HG03558 (cell line): Measurements from ENCODE around the gene AP2A1.

Experiments used
- ATAC-seq: cut with Tn5 transposase; IDR thresholded peaks from one replicate; pipeline ENCODE4 v1.9.1; 2021; ENCODE audit warnings: moderate number of reproducible peaks; ENCODE audit not compliant: unreplicated experiment; ENCODE audit errors: extremely low read depth

Gene AP2A1

DNA sequence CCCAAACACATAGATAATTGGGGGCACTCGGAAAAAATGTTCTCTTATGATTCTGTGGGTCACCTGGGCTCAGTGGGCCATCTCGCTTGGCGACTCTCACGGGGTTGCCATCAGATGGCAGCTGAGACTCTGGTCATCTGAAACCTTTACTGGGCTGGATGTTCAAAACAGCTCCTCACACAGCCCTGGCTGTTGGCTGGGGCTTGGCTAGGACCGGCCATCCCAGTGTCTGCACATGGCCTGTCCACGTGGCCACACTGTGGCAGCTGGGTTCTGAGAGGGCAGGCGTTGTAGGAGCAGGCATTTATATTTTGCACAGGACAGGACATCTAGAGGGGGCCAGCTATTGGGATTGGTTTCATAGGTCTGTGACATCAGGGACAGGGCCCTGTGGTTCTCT is 66.8 kb downstream of the AP2A1 start:
- no peak for ATAC-seq

DNA sequence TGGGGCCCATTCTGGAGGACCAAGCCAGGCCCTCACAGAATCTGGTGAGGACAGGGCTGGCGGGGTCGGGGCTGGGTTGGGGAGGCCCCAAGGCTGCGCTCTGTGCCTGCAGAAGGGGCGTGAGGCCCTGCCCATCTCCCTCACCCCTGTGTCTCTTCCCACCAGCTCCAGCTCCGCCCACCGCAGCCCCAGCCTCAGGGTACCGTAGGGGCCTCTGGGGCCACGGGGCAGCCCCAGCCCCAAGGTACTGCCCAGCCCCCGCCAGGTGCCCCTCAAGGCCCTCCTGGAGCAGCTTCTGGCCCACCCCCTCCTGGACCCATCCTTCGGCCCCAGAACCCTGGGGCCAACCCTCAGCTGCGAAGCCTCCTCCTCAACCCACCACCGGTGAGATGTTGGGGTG is 68.8 kb downstream of the AP2A1 start:
- no peak for ATAC-seq

DNA sequence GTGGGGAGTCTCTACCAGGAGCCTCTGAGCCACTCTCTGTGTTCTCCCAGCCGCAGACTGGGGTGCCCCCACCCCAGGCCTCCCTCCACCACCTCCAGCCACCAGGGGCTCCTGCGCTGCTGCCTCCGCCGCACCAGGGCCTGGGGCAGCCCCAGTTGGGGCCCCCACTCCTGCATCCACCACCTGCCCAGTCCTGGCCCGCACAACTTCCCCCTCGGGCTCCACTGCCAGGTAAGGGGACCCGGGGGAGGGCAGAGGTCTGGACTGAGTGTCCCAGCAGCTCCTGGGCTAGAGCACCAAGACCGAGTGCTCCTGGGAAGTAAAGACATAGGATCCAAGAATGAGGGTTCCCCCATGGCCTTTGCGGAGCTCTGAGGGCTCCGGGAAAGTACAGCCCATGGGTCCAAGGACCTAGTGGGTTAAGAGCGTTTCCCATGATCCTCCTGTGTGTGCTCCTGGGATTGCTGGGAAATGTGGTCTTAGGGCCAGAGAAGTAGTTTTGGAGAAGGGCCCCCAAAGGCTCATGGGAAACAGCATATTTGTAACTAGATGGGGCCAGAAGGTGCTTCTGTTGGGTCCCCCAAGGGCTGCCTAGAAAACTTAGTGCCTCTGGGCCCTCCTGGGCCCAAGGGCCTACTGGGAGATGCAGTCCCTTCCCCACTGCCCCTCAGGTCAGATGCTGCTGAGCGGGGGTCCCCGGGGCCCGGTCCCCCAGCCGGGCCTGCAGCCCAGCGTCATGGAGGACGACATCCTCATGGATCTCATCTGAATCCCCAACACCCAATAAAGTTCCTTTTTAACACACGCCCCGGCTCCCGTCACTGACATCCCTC is 69.6 kb downstream of the AP2A1 start:
- no peak for ATAC-seq

DNA sequence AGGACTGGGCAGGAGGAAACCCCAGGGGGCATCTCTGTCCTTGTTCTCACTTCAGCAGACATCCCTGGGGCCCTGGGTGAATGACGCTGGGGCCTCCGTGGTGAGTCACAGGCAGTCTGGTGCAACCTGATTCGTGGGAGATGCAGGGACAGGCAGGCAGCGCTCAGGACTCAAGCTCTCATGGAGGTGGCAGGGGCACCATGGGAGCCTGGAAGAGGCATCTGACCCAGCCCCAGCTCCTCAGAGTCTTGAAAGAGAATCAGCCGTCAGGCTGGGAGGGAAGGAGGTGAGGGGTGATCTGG is 70.2 kb downstream of the AP2A1 start:
- no peak for ATAC-seq

DNA sequence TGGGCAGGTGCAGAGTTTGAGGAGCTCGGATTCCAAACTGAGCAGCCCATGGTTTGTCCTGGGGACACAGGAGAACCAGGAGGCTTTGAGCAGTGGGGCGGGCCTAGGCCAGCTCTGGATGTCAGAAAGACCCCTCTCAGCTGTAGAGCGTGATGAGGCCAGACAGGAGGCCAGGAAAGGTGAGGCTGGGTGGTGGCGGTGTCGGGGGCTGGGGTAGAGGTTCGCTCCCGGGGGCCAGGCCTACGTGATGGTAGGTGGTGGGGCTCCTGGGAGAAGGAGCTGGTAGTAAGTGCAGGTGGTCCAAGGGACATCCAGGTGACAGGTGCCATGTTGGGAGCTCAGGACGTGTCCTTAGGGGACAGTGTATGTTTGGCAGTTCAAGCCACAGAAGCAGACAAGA is 70.6 kb downstream of the AP2A1 start:
- ATAC-seq: no peak

DNA sequence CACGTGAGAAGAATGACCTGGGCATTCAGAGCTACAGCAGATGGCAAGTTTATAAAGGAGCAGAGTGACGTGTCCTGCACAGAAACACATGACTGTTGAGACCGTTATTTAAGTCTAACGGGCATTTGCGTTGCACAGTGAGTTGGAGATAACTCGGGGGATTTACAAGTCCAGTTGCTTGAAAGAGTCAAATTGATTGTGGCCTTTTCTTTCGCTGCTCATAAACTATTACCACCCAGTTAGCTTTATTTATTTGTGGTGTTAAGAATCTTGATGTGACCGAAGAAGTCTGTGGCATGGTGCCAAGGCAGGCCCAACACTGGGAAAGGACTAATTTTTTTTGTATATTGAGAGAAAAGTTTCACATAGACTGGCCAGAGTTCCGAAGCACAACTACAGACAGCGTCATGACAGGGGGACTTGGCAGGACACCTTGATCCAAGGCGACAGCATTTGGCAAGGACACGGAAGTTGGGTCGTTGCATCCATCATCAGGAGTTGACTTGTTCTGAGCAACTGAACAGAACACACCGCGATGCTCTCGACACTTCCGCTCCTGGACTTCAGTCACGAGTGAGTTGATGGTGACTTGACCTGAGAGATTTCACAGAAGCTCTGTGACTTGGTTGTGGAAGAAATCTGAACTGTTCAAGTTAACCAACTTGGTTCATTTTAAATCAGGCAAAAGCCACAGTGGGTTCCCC is 72.2 kb downstream of the AP2A1 start:
- ATAC-seq: no peak

DNA sequence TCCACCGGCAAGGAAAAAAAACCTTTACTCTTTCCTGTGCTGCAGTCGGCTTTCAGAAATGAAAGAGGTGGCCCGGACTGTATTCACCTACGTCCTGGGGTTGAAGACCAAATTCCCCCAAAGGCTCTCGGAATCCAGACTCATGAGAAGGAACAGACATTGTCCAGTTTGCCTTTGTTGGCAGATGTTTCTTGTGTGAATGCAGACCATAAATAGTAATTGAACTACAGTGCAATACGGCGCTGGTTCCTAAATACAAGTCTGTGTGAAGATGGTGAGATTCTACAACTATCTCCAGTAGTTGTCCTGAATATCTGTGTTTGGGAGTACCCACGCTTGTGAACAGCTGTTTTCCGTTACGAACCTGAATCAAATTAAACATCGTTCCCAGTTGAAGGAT is 72.9 kb downstream of the AP2A1 start:
- ATAC-seq: no peak

DNA sequence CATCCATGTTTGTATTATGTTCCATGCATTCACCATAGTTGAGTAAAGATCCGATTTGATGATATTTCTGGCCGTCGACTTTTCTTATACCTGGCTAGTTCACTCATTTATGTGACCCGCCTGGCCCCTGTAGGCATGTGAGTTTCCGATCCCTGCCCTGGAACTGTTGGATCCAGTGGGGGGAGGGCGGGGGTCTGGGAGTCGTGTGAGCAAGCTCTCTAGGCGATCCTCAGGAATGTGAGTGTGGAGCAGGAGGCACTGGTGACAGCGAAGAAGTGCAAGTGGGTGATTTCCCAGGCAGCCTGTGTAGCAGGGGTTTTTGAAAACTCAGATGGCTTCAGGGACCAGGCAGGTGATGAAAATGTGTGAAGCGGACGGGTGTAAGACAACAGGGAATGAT is 73.5 kb downstream of the AP2A1 start:
- ATAC-seq: no peak

DNA sequence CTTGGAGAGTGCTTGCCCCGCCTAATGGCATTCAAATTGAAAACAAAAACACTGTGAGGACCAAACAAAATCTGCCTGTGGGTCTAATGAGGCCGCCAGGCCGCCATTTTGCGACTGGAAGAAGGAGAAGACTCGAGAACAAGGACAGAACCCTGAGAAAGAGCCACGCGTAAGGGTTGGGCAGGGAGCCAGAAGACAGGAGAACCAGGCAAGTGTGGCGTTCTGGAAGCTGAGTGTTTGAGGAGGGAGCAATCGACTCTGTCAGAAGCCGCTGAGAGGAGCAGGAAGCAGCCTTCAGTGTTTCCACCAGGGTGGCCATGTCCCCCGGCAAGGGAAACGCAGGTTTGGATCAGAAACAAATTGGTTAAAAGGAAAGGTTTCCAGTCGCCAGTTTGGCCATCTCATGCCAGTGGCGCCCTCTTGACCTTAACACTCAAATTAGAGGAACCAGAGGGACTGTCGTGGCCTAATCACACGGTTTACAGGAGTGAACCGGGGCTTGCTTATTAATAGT is 74.0 kb downstream of the AP2A1 start:
- ATAC-seq: no peak

DNA sequence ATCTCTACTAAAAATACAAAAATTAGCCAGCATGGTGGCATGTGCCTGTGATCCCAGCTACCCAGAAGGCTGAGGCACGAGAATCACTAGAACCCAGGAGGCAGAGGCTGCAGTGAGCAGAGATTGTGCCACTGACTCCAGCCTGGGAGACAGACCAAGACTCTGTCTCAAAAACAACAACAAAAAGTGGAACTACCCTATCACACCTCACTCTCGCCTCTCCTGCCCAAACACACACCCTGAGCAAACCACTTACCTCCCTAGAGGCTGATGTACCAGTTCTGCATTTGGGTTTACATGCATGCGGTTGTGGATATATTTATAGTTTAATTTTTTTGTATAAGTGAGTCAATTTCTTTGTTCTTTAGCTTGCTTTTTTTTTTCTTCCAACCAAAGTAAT is 76.5 kb downstream of the AP2A1 start:
- ATAC-seq: no peak

DNA sequence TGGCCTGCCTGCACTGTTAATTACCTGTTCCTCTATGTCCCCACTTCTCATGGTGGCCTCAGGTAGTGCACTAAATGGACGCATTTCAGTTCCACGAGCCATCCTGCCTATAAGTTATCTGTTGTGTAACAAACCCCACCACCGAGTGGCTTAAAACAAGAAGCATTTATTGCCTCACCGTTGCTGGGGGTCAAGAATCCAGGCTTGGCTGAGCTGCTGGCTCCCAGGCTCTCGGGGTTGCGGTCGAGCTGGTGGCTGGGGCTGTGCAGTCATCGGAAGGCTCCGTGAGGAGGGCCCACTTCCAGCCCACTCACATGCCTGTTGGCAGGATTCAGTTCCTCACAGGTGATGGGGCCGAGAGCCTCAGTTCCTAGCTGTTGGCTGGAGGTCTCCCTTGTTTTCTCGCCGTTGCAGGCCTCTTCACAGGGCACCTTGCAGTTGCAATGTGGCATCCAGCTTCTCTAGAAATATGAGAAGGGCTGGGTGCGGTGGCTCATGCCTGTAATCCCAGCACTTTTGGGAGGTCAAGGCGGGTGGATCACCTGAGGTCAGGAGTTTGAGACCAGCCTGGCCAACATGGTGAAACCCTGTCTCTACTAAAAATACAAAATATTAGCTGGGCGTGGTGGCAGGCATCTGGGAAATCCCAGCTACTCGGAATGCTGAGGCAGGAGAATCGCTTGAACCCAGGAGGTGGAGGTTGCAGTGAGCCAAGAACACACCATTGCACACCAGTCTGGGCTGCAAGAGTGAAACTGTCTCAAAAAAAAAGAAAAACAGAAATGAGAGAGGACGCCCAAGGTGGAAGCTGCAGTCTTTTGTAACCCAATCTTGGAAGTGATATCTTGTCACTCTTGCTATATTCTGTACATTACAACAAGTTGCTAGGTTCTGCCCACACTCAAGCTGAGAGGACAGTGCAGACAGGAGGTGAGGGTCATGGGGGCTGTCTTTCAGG is 77.6 kb downstream of the AP2A1 start:
- ATAC-seq: no peak

DNA sequence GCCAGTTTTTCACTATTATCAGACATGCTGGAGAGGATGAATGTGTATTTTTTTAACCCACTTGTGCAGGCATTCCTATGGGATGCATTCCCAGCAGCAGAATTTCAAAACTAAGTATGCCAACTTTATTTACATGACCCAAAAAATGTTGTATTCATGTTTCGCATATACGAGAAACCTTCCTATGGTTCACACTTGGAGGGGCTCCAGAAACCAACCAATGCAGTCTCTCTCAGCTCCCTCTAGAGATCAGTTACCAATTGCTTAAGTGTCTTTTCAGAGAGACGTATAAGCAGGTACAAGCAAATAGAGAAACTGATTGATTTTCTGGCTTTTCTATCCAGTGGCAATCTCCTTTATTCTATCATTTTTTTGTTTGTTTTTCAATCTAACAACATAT is 78.6 kb downstream of the AP2A1 start:
- ATAC-seq: no peak

DNA sequence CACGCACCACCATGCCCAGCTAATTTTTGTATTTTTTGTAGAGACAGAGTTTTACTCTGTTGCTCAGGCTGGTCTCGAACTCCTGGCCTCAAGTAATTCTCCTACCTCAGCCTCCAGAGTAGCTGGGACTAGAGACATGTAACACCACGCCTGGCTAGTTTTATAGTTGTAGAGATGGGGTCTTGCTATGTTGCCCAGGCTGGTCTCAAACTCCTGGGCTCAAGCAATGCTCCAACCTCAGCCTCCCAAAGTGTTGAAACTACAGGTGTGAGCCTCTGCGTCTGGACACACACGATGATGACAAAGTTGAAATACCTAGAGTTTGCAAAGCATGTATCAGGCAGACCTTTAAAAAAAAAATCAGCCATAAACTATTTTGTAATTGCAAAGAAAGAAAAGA is 79.6 kb downstream of the AP2A1 start:
- no peak for ATAC-seq

DNA sequence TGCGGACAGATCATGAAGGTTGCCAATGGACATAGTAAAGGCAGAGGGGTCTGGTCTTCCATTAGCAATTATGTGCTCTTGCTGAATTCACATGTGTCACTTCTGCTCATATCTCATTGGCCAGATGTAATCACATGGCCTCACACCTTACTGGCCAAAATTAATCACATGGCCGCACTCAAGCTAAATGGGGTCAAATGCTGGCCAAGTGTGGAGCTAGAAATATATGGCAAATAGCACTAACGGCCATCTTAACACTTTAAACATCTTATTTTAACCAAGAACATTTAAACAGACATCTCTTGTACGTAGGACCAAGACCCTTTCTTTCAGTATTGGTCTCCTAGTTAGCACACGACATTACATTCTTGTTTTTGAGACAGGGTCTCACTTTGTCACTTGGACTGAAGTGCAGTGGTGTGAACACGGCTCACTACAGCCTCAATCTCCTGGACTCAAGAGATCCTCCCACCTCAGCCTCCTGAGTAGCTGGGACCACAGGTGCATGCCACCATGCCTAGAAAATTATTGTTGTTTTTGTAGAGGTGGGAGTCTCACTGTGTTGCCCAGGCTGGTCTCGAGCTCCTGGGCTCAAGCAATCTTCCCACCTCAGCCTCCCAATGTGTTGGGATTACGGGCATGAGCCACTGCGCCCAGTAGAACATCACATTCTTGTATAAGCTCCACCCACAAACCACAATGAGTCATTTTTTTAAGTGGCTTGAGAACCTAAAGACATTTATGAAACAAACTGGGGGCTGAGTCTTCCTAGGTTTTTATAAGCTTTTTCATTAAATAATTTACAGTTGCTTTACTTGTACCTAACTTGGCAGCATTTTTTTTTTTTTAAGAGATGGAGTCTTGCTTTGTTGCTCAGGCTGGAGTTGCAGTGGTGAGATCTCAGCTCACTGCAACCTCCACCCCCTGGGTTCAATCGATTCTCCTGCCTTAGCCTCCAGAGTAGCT is 81.2 kb downstream of the AP2A1 start:
- no peak for ATAC-seq

DNA sequence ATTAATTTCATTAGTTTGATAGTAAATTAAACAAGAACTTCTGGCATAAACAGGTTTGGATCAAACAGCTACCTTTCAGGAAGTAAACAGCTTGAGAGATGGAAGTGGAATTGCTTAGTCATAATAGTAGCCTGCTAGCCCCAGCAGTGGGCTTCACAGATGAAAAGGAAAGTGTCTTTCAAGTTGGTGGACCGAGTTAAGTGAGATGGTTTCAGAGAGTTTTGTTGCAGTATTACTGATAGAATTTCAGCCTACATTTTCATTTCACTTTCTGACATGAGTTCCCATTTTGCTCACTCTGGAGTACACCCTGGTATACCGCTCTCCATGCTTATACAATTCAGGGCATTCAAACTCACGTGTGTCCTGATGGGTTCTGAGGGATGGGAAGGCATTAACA is 82.1 kb downstream of the AP2A1 start:
- no peak for ATAC-seq

DNA sequence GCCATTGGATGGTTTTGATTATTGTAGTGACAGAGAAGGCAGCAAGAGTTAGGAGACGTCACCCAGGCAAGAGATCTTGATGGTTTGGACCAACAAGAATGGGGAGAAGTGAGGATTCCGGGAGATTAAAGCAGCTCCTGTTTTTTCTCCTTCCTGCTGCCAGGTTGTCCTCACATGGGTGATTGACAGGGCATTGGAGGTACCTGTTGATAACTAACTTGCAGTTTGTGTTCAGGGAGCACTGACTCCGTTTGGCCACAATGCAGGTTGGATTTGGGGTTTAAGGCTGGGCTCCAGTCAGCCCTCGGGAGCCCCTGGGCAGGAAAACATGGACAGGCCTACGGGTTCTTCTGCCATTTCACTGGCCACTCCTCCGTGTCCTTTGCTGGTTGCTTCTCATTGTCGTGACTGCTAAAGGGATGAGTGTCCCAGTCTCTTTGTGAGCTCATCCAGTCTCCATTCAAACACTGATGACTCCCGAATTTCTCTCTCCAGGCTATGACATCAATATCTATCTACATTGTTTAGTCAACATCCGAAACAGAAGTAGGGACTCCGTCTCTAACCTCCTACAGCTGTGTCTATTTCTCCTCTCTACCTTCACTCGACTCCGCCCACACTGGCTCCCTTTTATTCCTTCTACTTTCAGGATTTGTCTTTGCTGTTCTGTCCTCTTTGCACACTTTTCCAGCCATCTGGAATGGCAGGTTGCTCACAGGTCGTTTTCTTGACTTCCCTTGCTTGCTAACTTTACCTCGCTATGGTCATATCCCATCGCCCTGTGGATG is 82.8 kb downstream of the AP2A1 start:
- no peak for ATAC-seq

DNA sequence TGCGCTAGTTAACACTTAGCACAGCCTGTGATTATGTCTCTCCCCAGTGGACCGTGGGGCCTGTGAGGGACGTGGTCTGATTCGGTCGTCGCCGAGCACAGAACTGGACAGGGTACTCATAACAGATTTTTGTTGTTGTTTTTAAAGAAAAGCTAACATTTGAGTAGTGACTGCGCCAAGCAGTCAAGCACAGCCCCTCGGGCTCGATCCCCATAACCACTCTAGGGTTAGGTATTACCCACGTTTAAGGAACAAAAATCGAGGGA is 83.4 kb downstream of the AP2A1 start:
- ATAC-seq: no peak

DNA sequence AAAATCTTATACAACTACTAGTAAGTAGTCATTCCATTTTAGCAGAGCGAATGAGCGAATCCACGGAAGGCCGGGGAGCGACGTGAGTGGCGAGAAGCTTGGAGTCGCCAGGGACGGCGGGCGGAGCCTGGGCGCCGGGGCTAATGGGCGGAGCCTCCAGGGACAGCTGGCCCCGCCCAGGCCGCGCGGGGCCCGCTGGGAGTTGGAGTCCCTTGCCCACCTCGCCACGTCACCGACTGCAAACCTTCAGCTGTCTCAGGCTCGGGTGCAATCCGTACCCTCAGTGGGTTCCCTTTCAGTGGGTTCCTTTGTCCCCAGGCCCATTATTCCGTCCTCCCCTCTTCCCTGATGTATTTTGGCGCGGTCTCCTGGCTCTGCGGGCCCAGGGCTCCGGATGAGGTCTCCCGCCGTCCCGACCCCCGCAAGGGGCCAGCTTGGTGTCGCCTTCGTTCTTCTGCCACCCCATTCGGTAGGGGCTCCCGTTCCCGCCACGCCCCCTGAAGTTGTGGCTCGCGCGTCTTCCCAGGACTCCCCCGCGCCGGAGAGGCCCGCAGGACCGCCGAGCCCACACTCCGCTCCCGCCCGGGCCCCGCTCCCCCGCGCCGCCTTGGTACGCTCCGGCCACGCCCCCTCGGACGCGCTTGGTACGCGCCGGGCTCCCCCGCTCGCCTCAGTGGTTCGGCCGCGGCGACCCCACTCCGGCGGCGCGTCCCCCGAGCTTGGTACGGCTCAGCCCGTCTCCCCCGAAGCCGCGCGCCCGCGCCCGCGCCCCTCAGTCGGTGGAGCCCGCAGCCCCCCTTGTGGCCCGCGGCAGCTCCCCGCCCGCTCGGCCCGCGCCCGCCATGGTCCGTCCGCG is 83.9 kb downstream of the AP2A1 start, which contains the start of gene PTOV1:
Gene PTOV1 (plus strand): TSS at position 673 of the 856 bp plus-strand sequence.
- peak; percentile 32 for ATAC-seq
